HG03378 (cell line): ENCODE measurements around the gene SIRT4.
A peak's percentile ranks its signal among the peaks of the same experiment; 100 is the strongest.

Experiments used
- ATAC-seq: cut with Tn5 transposase; IDR thresholded peaks from one replicate; pipeline ENCODE4 v1.9.1; 2021; ENCODE audit warnings: mild to moderate bottlenecking, moderate library complexity; ENCODE audit not compliant: unreplicated experiment

SIRT4 gene

DNA sequence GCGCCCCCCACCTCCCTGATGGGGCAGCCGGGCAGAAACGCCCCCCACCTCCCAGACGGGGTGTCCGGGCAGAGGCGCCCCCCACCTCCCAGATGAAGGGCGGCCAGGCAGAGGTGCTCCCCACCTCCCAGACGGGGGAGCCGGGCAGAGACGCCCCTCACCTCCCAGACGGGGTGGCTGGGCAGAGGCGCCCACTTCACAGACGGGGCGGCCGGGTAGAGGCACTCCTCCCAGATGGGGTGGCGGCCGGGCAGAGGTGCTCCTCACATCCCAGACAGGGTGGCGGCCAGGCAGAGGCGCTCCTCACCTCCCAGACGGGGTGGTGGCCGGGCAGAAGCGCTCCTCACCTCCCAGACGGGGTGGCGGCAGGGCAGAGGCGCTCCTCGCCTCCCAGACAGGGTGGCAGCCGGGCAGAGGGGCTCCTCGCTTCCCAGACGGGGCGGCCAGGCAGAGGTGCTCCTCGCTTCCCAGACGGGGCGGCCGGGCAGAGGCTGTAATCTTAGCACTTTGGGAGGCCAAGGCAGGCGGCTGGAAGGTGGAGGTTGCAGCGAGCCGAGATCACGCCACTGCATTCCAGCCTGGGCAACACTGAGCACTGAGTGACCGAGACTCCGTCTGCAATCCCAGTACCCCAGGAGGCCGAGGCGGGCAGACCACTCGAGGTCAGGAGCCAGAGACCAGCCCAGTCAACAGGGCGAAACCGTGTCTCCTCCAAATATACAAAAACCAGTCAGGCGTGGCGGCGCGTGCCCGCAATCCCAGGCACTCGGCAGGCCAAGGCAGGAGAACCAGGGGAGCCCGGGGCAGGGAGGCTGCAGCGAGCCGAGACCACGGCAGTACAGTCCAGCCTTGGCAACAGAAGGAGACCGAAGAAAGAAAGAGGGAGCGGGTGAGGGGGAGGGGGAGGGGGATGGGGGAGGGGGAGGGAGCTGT is 23.7 kb upstream of the SIRT4 start:
- no peak for ATAC-seq

- ATAC-seq = no peak
Measured at GRCh38 chr12:120283318-120283717, 18.8 kb upstream of the SIRT4 start.

- ATAC-seq = no peak
Measured at GRCh38 chr12:120284381-120284780, 17.7 kb upstream of the SIRT4 start.

DNA sequence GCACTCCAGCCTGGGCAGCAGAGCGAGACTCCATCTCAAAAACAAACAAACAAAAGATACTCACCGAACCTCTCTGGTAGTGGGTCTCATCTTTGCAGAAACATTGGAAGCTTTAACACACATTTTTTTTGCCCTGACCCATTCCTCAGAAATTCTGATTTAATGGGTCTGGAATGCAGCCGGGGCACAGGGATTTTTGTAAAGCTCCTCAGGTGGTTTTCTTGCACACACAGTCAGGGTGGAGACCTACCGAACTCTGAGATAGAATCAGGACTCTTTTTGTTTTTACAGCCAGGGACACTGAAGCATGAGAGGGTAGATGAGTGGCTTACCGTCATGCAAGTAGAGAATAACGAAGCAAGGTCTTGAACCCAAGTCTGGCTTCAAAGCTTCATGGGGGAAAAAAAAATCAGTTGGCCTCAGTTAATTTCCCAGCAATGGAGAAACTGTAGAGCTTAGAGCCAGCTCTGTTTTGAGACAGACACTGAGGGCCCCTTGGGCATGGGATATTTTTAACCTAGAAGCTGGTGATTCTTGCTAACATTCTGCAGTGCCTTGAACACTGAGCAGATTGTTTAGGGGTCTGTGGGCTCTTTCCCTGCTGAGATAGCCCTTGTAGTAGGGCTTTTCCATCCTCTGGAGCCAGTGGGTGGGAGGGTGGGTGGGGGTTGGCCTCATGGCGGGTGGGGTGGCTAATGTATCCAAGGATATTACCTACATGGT is 15.2 kb upstream of the SIRT4 start:
- ATAC-seq = no peak

DNA sequence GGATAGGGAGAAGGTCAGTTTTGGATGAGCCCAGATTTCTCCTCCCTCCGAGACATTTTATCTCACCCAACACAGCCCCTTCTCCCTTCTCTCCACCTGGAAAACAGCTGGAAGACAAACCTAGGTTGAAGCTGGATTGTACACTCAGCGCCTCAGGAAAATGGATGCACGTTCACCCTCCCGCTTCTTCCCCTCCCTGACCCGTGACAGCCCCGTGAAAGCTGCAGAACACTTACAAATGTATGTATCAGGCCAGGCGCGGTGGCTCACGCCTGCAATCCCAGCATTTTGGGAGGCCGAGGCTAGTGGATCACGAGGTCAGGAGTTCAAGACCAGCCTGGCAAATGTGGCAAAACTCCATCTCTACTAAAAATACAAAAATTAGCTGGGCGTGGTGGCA is 14.6 kb upstream of the SIRT4 start:
- ATAC-seq = no peak

DNA sequence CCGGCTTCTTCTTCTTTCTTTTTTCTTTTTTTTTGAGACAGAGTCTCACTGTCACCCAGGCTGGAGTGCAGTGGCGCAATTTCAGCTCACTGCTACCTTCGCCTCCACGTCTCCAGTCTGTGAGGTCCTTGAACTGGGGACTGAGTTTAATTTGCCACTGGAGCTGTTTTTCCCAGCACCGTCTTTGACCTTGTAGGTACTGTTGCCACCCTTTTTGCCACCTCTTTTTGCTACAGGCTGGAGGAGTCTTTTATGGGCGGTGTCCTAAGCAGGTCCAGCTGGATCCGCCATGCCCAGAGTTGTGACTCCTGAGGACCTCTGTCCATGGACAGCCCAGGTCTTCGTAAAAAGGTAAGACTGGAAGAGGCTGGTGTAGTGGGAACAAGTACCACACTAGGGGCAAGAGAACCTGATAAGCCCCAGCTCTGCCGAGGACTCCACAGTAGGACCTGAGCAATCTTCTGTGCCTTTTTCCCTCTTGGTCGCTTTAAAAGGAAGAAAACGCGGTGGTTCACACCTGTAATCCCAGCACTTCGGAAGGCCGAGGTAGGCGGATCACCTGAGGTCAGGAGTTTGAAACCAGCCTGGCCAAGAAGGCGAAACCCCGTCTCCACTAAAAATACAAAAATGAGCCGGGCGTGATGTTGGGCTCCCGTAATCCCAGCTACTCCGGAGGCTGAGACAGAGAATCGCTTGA is 11.4 kb upstream of the SIRT4 start:
- ATAC-seq = no peak

DNA sequence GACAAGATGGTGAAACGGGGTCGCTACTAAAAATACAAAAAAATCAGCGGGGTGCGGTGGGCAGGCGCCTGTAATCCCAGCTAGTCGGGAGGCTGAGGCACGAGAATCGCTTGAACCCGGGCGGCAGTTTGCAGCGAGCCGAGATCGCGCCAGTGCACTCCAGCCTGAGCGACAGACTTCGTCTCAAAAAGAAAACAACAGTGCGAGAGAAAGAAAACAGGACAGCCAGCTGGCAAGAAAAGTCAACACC is 9.8 kb upstream of the SIRT4 start:
- no peak for ATAC-seq

DNA sequence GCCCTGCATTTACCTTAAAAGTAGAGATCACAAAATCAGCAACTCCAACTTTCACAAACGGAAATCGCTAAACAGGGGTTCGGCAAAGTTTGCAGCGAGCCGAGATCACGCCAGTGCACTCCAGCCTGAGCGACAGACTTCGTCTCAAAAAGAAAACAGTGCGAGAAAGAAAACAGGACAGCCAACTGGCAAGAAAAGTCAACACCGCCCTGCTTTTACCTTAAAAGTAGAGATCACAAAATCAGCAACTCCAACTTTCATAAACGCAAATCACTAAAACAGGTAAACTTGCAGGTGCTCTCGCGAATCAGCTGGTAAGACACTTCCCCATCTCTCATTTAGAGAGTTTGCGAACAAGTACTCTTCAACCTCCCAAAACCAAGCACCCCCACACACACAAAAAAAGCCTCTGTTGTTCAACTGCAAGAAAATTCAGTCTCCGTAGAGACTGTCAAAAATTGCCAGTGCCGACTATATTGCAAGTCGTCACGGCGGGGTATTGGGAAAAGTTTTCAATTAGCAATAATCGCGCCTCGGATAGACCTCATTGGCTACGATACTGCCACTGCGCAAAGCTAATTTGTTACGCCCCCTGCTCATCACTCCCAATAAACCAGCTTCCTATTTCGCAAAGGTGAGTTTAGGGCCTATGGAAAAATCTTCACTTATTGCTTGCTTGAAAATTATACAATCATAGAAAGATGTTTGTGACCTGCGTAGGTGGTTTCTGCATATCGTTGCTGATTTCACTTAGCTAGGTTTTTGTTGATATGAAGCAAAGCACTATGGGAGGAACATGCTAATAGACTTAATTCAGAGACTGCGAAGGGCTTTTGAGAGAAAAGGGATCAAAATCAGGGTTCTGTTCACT is 9.2 kb upstream of the SIRT4 start, which contains the start of gene RNU4-1:
Gene RNU4-1 (minus strand): TSS at position 577 of the 871 bp plus-strand sequence.
- ATAC-seq = peak; percentile 39

DNA sequence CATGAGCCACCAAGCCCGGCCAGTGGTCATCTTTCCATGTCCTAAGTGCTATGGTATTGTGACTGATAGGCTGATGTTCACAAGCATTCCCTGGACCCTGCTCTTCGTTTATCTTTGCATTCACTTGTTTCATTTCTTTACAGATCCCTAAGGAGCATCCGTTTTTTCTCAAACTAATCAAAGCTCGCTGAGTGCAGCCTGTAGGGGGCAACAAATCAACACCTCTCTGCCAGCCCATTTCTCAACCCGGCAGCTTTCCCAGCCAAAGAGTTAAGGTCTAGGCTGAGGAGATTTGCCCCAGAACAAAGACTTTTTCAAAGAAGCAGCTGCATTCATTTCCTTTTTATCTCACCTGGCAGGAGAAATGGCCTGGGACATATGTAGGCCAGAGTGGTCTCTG is 12.1 kb downstream of the SIRT4 start:
- ATAC-seq = no peak

DNA sequence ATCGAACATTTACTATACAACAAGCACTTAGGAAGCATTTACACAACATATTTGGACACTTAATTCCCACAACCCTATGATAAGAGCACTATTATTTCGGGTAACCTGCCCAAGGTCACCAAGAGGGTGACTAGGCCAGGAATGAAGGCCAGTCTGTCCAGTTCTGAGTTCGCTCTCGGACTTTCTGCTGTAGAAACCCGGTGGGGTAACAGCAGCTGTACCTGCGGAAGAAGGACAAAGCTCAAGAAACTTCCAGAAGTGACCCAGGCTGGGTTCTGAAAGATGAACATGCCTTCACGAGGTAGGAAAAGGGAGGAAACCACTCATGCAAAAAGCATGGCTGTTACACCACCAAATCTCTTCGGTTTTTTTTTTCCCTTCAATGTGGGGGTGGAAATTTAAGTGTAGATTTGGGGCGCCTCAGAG is 14.7 kb downstream of the SIRT4 start:
- peak; percentile 2 for ATAC-seq

GRCh38 chr12:120317224-120318105 is 15.3 kb downstream of the SIRT4 start:
- ATAC-seq = peak; percentile 99

GRCh38 chr12:120321382-120322202 is 19.5 kb downstream of the SIRT4 start:
- no peak for ATAC-seq

DNA sequence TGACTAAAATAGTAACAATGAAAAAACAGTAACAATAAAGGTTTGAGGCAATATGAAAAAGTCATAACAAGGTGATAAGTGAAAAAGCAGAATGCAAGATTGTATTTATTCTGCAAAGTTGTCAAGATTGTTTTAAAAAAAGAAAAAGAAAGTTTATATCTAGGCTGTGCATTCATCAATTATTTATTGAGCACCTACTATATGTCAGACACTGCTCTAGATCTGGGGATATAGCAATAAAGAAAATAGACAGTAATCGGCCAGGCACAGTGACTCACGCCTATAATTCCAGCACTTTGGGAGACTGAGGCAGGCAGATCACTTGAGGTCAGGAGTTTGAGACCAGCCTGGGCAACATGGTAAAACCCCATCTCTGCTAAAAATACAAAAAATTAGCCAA is 21.7 kb downstream of the SIRT4 start:
- ATAC-seq = no peak

- no peak for ATAC-seq
Measured at GRCh38 chr12:120324841-120325417, 22.8 kb downstream of the SIRT4 start.

DNA sequence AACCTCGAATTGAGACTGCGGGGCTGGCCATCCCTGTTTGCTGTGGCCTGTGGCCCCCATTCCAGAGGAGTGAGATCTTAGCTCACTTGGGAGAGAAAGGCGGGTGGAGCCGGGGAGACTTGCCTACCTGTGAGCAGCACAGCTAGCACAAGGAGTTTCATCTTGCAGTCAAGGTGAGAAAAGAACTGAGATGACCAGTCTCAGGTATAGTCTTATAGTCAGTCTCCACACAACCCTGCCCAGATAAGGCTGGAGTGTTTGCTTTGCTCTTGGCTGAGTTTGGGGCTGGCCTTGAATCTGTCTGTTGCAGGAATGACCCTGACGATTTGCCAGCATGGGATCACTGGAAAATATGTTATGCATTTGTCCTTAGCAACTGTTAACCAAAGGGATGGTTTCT is 25.5 kb downstream of the SIRT4 start, which contains the start of gene PLA2G1B:
Gene PLA2G1B (minus strand): TSS at position 187 of the 400 bp plus-strand sequence. CDS start 26 bp downstream, at position 161.
- ATAC-seq = no peak

- ATAC-seq = no peak
Measured at GRCh38 chr12:120328228-120328627, 26.1 kb downstream of the SIRT4 start.

DNA sequence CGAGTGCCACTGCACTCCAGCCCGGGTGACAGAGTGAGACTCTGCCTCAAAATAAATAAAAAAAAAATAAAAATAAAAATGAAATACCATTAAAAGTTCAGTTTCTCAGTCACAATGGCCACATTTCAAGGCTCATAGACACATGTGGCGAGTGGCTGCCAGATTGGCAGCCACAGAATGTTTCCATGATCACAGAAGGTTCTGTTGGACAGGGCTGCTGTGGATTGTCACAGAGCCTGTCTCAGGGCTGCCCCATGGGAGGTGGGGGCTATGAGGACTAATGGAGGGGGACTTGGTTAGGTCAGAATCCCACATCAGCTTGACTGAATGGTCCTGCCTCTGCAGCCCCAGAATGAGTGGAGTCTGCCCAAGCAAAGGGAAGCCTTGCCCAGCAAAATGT is 29.3 kb downstream of the SIRT4 start:
- no peak for ATAC-seq

GRCh38 chr12:120332041-120332440 is 29.9 kb downstream of the SIRT4 start:
- ATAC-seq = no peak
